GM15510 (cell line): ENCODE results near the gene WDR20.

Experiments
- POLR2A ChIP-seq: IDR thresholded peaks from 3 replicates; pipeline ENCODE4 v1.6.1; 2011; ENCODE audit warnings: borderline replicate concordance; ENCODE audit not compliant: insufficient read length; ENCODE audit errors: extremely low read depth

Gene WDR20

DNA sequence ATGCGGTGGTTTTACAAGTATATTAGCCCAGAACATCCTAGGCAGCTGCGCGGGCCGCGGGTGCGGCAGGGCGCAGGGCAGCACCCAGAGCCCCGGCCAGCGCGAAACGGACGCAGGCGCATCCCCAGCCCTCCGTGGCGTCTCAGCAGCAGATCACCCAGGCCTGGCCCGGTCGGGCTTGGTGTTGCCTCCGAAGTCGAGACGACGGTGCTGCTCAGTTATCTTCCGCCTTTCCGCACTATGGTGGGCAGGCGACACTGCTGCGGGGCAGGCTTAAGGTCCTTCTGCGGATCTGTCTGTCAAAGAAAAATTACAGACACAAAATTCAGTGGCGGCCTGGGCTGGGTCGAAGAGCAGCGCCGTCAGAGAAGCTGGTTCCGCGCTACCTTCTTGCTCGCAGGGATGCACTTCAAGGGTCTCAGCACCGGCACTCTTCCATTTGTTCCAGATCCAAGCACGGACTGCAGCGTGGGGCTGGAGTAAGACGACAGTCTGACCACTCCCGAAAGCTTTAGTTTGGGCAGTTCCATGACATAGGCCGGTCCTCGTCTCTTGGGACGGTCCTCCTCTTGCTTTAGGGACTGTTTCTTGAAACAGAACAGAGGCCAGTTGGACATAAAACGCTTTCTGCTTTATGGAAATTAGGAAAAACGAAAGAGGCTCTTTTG, 89.5 kb downstream of the WDR20 start:
- no peak for TF ChIP-seq POLR2A

DNA sequence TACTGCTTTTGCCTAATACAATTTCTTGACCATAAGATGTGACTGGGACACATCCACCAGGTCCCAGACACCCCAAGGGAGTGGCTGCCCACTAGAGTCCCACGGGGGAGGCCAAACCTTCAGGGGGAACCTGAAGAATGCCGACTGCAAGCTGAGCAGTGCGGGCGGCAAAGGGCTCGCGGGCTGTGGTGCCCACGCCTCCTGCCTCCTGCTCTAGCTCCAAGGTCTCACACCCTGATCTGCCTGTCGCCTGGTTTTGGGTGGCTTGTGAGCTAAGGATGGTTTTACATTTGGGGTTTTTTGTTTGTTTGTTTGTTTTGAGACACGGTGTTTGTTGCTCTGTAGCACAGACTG, 90.0 kb downstream of the WDR20 start:
- TF ChIP-seq POLR2A = no peak

DNA sequence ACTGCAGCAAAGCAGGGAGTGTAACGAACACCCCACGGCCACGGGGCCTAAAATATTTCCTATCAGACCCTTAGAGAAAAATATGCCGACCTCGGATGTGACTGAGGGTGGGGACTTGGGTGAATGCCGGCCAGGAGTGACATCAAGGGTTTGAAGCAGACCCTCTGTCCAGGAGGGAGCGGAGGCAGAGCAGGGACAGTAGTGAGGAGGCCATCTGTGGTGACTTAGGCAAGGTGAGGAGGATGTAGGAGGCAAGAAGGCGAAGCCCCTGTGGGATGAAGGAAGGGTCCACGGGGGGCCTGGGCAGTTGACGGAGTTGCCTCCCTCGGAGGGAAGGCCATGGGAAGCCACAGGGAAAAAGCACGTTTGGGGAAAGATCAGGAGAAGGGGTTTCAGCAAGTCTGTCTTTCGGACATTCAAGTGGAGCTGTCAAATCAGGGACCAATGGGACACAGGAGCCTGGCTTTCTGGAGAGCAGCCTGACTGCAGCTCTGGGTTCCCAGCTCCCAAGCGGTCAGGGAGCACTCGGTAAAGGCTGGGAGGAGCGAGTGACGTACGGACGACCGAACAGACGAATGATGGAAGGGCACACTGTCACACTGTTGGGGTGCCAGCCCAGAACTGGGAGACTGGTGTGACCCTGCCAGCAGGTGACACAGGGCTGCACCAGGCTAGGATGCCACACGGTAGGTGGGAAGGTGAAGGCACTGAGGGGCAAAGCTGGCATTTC, 90.9 kb downstream of the WDR20 start:
- no peak for TF ChIP-seq POLR2A

DNA sequence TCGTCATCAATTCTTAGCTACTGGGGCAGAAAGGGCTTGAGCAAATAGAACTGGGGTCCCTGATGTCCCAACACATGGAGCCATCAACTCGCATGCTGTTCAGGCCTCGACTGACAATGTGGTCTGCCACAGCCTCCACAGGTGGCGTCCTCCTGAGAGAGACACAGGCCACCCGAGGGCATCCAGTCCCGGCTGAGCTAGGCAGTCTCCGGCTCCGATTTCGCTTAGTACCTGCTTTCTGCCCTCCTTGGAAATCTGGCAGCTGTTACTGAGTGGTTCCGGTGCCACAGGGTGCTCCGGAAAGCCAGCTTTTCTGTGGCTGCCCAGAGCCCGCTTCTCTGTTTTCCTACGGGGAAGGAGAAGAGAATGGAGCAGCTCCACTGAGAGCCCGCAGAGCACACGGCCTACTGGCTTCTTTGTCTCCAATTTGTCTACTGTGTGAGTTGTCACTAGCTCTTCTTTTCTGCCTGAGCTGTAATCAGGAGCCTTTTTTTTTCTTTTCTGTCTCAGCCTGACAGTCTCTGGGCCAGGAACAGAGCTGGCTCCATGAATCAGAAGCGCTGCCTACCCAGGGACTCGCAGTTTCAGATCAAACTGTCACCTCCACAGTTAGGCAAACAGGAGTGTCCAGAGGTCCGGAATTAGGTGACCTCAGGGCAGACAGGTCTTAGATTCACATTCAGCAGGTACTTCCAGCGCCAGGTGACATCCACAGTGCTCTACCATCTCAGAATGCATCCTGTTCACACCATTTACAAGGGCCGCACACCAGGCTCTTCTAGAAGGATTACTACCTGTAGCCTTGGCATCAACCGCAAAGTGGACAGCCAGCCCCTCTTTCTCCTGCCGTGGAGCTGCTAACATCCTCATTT, 92.0 kb downstream of the WDR20 start:
- no peak for TF ChIP-seq POLR2A

DNA sequence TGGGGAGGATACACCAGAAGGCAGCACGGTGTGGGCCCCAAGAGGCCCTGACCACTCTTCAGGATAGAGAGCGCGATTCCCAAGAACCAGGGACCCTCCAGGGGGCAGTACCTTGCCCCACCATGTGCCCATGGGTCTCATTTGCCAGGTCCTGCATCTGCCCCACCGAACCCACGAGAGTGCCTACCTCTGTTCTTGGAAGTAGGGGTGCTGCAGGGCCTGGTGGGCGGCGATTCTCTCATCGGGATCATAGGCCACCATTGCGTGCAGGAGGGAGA, 92.6 kb downstream of the WDR20 start:
- TF ChIP-seq POLR2A = no peak

DNA sequence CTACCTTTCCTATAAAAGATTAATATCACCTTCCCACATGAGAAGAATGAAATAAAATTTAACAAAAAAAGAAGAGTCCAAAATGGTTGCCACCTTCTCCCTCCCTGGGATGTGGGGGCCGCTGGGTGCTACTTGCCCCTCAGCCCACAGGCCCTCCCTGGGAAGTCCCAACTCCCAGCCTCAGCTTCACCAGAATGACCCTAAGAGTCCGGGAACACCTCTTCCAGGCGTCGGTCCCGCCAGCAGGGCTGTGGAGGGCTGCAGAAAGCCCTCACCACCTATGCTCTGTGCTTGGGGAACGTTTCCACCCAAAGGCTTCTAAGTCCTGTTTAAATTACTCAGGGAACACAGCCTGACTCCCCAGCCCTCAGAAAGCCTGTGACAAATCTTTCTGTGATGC, 93.4 kb downstream of the WDR20 start:
- no peak for TF ChIP-seq POLR2A

DNA sequence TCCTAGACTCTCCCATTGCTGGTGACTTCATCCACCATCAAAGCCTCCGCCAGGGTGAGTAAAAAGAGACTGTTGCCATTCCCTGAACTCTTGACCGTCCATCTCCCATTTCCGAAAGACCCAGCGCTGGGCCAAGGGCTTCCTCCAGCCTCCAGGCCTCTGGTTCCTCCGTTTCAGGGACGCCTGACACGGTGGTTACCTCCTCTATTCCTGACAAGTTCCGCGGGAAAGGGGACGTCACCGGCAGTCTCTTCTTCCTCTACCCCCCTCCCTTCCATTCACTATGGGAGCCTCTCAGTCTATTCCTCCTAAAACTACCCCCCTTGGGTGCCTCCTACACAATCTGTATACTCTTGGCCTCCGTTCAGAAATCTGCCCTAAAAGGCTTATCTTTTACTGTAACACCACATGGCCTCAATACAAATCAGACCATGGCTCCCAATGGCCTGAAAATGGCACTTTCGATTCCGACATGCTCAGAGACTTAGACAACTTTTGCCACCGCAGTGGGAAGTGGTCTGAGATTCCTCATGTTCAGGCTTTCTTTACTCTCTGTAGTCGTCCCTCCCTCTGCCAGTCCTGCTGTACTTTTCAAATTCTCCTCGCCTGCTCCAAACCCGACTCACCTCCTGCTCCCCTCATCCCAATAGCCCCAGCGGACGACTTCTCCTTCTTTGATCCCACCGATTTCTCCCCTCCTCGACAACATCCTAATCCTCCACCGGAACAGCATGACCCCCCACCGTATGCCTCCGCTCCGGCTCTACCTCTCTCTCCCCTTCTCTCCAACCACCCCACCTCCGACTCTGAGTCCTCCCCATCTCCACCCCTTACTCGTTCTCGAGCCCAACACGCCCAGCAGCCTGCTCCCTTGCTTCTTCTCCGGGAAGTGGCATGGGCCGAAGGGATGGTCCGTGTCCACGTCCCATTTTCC, 94.9 kb downstream of the WDR20 start:
- TF ChIP-seq POLR2A = no peak

DNA sequence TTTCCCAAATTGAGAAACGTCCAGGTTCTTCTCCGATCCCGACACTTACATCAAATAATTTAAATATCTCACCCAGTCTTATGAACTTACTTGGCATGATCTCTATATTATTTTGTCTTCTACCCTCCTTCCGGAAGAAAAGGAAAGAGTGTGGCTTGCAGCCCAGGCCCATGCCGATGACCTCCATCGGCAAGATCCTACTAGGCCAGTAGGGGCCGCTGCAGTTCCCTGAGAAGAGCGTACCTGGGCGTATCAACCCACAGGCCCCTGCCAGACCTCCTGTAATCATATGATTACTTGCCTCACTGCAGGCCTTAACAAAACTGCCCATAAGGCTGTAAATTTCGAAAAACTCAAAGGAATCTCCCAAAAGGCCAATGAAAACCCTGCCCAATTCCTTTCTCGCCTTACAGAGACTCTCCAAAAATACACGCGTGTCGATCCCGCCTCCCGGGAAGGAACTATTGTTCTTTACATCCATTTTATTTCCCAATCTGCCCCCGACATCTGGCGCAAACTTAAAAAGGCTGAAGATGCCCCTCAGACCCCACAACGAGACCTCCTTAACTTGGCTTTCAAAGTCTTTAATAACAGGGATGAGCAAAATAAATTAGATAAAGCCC, 95.7 kb downstream of the WDR20 start:
- no peak for TF ChIP-seq POLR2A

DNA sequence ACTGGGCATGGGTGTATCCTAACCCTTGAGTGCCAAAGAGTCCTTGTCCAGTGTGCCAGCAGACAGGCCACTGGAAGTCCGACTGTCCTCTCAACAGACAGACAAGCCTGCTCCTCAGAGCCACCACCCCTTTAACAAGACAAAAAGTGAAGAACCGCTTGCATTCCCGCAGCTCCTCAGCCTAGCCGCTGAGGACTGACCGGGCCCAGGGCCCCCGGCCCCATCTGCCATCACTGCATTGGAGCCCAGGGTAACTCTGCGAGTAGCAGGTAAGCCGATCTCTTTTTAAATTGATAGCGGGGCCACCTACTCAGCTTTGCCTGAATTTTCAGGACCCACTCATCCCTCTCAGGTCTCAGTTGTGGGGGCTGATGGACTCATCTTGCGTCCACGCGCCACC, 96.3 kb downstream of the WDR20 start:
- TF ChIP-seq POLR2A = no peak

DNA sequence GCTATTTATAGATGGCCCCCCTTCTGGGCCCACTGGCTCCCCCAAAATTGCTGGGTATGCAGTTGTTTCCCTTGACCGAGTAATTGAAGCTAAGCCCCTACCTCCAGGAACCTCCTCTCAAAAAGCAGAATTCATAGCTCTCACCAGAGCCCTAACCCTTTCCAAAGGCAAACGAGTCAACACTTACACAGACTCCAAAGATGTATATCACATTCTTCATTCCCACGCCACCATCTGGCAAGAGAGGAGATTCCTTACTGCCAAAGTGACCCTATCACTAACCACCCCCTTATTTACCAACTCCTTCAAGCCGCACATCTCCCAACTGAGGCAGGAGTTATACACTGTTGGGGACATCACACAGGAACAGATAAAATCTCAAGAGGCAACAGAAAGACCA, 98.4 kb downstream of the WDR20 start:
- no peak for TF ChIP-seq POLR2A

DNA sequence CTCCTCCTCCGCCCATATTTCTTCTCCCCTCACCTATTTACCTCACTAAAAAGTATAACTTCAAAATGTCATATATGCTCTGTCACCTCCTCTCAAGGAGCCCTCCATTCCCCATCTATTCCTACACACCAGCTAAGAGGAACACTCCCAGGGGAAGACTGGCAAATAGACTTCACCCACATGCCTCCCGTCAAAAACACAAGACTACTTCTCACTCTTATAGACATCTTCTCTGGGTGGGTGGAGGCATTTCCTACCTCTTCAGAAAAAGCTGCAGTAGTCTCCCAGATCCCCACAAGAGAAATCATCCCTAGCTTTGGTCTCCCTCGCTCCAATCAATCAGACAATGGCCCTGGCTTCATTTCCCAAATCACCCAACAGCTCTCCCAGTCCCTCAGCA, 99.1 kb downstream of the WDR20 start:
- TF ChIP-seq POLR2A = no peak

DNA sequence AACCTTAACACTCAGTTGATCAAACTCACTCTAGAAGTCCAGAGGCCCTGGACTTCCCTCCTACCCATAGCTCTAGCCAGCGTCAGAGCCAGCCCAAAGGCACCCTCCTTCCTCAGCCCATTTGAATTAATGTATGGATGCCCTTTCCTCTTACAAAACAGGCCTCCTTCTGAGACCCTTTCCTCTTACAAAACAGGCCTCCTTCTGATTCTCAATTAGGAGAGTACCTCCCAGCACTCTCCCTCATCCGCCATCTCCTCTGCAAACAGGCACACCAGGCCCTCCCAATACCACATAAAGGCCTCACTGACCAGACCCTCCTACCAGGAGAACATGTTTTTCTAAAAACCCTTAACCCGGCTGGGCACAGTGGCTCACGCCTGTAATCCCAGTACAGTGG, 99.5 kb downstream of the WDR20 start:
- TF ChIP-seq POLR2A = no peak

DNA sequence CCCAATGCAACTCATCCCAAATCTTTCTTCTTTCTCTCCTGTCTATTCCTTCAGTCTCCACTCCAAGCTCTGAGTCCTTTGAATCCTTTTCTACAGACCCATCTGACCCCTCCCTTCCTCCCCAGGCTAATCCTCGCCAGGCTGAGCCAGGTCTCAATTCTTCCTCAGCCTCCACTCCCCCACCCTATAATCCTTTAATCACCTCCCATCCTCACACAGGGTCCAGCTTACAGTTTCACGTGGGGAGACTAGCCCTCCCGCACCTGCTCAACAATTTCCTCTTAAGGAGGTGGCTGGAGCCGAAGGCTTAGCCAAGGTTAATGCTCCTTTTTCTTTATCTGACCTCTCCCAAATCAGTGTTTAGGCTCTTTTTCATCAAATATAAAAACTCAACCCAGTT, 101.5 kb downstream of the WDR20 start:
- TF ChIP-seq POLR2A = no peak

DNA sequence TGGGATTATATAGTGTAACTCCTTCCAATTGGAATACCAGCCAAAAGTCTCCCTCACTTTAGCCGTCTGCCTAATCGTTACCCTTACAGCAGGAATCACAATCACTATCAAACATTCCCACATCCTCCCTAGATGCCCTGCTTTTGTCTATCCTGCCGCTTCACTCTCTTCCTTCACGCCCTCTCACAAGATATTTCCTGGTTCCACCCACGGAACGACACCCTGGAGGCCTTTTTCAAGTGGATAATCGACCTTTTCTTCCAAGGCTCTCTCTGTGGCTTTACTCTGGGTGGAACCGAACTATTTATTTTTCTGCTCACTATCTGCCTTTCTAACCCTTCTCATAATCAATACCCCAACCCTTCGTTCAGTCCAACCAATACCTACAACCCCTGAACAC, 106.4 kb downstream of the WDR20 start:
- no peak for TF ChIP-seq POLR2A
